ENCODE measurements around the gene SFXN1.

The SFXN1 gene

DNA sequence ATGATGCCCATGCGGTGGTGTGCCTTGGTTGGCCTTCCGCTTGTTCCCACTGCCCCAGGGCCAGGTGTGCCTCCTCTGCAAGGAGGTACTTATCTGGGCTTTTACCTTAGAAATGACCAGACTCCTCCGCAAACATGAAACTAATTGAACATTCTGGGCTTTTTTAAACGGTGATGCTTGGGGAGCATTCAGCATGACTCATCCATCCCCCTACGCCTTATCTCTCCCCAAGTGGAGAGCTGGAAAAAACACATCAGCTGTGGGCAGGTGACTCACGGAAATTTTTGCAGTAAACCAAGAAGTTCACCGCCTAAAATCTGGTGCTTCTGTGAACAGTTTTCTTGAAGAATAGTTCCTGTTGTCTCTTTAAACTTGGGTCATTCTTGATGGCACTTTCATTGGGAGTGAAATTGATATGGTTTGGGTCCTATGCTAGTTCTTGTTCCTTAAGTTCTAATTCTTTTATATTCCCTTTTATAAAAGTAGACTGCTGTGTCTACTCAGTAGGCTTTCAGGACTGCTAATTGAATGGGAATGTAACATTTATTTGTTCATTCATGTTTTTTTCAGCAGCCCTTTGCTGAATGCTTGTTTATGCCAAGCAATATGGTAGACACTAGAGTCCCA is 39.6 kb downstream of the SFXN1 start:
- H3K36me3 ChIP-seq (ENCODE audit: control insufficient read depth, insufficient read depth, low read length), result peaks cover 28% of the 10 kb centered on the region
- peaks cover 3% of the 10 kb centered on the region for H3K9me3 ChIP-seq (ENCODE audit: control insufficient read depth, low read length)
- peak overlapping the region; percentile 65 for H3K27ac ChIP-seq (ENCODE audit: insufficient read depth, low read length, poor library complexity, severe bottlenecking)

DNA sequence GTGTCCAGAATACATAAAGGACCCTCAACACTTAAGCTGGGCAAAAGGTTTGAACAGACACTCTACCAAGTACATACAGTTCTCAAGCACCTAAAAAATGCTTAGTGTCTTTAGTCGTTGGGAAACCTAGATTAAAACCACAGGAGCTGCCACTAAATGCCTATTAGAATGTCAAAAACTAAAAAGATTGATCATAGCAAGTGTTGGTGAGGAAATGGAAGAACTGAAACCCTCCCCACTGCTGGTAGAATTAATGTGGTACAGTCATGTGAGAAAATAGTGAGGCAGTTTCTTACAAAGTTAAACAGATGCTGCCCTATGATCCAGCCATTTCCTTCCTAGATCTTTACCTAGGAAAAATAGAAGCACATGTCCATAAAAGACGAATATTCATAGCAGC is 40.6 kb downstream of the SFXN1 start:
- no peaks in the 10 kb centered on the region for H3K27me3 ChIP-seq (replicated peaks; ENCODE audit: control insufficient read depth, insufficient read depth, low read length, poor library complexity, severe bottlenecking)
- peaks cover 3% of the 10 kb centered on the region for H3K9me3 ChIP-seq (ENCODE audit: control insufficient read depth, low read length)
- DNase-seq, result no peak
- H3K4me1 ChIP-seq (ENCODE audit: control insufficient read depth, insufficient read depth, low read length, poor library complexity, severe bottlenecking), result peaks cover 41% of the 10 kb centered on the region
- no peak overlapping the region for H3K27ac ChIP-seq (ENCODE audit: insufficient read depth, low read length, poor library complexity, severe bottlenecking)
- H3K4me3 ChIP-seq (ENCODE audit: insufficient read depth, low read depth, low read length, poor library complexity, severe bottlenecking), result no peak overlapping the region
- H3K36me3 ChIP-seq (ENCODE audit: control insufficient read depth, insufficient read depth, low read length), result peaks cover 22% of the 10 kb centered on the region

More for the DNA sequence above, 39.6 kb downstream of the SFXN1 start:
- H3K4me3 ChIP-seq (ENCODE audit: insufficient read depth, low read depth, low read length, poor library complexity, severe bottlenecking), result no peak overlapping the region
- peaks cover 36% of the 10 kb centered on the region for H3K4me1 ChIP-seq (ENCODE audit: control insufficient read depth, insufficient read depth, low read length, poor library complexity, severe bottlenecking)
- peak; percentile 11 to 52 (median 14) for DNase-seq
- H3K27me3 ChIP-seq (replicated peaks; ENCODE audit: control insufficient read depth, insufficient read depth, low read length, poor library complexity, severe bottlenecking), result no peaks in the 10 kb centered on the region

DNA sequence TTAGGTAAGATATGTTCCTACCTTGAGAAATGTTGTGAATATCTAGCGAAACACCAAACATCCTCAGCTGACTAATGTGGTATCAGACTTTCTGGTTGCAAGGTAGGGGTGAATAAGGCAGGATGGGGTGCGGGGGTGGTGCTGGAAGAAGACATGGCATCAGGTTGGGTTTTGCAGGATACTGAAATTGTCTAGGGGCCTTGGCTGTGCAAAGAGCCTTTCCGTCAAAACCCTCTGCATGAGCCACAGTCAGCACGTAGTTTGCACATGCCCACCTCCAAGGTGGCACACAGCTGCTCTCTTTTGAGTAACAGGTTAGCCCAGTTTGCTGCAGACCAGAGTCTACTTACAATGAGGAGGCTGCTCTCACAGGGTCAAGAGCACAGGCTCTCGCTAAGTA is 42.0 kb downstream of the SFXN1 start:
- H3K9me3 ChIP-seq (ENCODE audit: control insufficient read depth, low read length), result peaks cover 3% of the 10 kb centered on the region
- H3K4me1 ChIP-seq (ENCODE audit: control insufficient read depth, insufficient read depth, low read length, poor library complexity, severe bottlenecking), result peaks cover 41% of the 10 kb centered on the region
- no peak for DNase-seq
- peaks cover 11% of the 10 kb centered on the region for H3K36me3 ChIP-seq (ENCODE audit: control insufficient read depth, insufficient read depth, low read length)
- no peak overlapping the region for H3K4me3 ChIP-seq (ENCODE audit: insufficient read depth, low read depth, low read length, poor library complexity, severe bottlenecking)
- H3K27me3 ChIP-seq (replicated peaks; ENCODE audit: control insufficient read depth, insufficient read depth, low read length, poor library complexity, severe bottlenecking), result no peaks in the 10 kb centered on the region
- peak overlapping the region; percentile 57 for H3K27ac ChIP-seq (ENCODE audit: insufficient read depth, low read length, poor library complexity, severe bottlenecking)

DNA sequence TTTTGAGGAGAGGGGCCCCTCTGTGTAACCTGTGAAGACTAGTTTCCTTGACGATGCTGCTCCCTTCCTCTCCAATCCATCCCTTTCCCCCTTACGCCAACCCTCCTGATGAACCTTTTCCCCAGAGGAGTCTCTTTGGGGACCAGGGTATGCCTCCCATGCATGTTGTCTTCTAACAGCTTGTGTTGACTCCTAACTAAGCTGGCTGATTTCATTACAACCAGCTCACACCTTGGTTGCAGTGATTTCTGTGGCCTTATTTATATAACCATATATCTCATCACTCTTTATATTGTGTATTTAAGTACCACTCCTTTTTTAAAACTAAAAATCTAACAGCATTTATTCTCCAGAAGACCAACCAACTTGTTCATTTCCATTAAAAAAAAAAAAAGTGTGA is 42.5 kb downstream of the SFXN1 start:
- peaks cover 3% of the 10 kb centered on the region for H3K9me3 ChIP-seq (ENCODE audit: control insufficient read depth, low read length)
- peaks cover 11% of the 10 kb centered on the region for H3K36me3 ChIP-seq (ENCODE audit: control insufficient read depth, insufficient read depth, low read length)
- H3K27me3 ChIP-seq (replicated peaks; ENCODE audit: control insufficient read depth, insufficient read depth, low read length, poor library complexity, severe bottlenecking), result no peaks in the 10 kb centered on the region
- H3K4me3 ChIP-seq (ENCODE audit: insufficient read depth, low read depth, low read length, poor library complexity, severe bottlenecking), result peak overlapping the region; percentile 23
- H3K4me1 ChIP-seq (ENCODE audit: control insufficient read depth, insufficient read depth, low read length, poor library complexity, severe bottlenecking), result peaks cover 41% of the 10 kb centered on the region
- no peak for DNase-seq
- H3K27ac ChIP-seq (ENCODE audit: insufficient read depth, low read length, poor library complexity, severe bottlenecking), result peak overlapping the region; percentile 57

DNA sequence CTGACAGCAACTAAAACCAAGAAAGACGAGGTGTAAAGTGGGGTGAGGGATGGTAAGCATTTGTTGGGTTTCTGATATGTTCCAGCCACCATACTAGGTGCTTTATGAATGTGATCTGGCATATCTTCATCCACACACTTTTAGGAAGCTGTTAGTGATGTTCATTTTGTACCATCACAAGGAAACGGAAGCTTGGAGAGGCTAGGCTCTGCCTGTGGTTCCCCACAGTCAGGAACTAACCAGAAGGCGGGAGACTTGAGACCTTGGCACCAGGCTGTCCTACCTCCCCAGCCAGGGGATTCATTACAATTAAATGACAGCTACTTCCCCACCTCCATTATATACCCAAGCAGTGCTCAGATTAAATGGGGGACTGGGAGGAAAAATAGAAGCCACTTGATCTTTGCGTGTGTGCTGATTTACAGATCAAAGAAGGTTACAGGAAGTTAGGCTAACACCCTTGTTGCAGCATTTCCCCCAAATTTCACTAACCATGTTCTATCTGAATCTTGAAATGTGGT is 43.0 kb downstream of the SFXN1 start:
- H3K4me3 ChIP-seq (ENCODE audit: insufficient read depth, low read depth, low read length, poor library complexity, severe bottlenecking), result peak overlapping the region; percentile 23
- H3K36me3 ChIP-seq (ENCODE audit: control insufficient read depth, insufficient read depth, low read length), result peaks cover 15% of the 10 kb centered on the region
- H3K27me3 ChIP-seq (replicated peaks; ENCODE audit: control insufficient read depth, insufficient read depth, low read length, poor library complexity, severe bottlenecking), result no peaks in the 10 kb centered on the region
- peaks cover 3% of the 10 kb centered on the region for H3K9me3 ChIP-seq (ENCODE audit: control insufficient read depth, low read length)
- peaks cover 41% of the 10 kb centered on the region for H3K4me1 ChIP-seq (ENCODE audit: control insufficient read depth, insufficient read depth, low read length, poor library complexity, severe bottlenecking)
- no peak for DNase-seq
- H3K27ac ChIP-seq (ENCODE audit: insufficient read depth, low read length, poor library complexity, severe bottlenecking), result peak overlapping the region; percentile 57

DNA sequence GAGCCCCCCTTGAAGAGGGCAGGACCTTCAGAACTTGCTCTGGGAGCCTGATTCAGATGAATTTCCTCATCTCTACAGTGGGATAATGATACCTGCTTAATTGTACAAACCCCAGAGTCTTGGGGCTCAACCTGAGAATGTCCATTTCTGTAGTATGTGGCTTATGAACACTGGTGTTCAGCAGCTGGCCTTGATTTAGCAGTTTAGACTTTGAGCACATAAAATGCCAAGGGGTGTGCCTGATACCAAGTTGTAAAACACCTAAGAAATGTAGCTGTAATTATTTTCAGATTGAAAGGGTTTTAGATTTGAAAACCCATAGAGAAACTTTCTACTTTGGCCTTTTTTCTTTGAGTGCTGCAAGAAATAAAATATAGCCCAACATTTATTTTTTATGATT is 44.9 kb downstream of the SFXN1 start:
- peaks cover 17% of the 10 kb centered on the region for H3K36me3 ChIP-seq (ENCODE audit: control insufficient read depth, insufficient read depth, low read length)
- H3K27ac ChIP-seq (ENCODE audit: insufficient read depth, low read length, poor library complexity, severe bottlenecking), result no peak overlapping the region
- no peak overlapping the region for H3K4me3 ChIP-seq (ENCODE audit: insufficient read depth, low read depth, low read length, poor library complexity, severe bottlenecking)
- DNase-seq, result no peak
- peaks cover 34% of the 10 kb centered on the region for H3K4me1 ChIP-seq (ENCODE audit: control insufficient read depth, insufficient read depth, low read length, poor library complexity, severe bottlenecking)
- H3K9me3 ChIP-seq (ENCODE audit: control insufficient read depth, low read length), result peaks cover 3% of the 10 kb centered on the region
- H3K27me3 ChIP-seq (replicated peaks; ENCODE audit: control insufficient read depth, insufficient read depth, low read length, poor library complexity, severe bottlenecking), result no peaks in the 10 kb centered on the region

DNA sequence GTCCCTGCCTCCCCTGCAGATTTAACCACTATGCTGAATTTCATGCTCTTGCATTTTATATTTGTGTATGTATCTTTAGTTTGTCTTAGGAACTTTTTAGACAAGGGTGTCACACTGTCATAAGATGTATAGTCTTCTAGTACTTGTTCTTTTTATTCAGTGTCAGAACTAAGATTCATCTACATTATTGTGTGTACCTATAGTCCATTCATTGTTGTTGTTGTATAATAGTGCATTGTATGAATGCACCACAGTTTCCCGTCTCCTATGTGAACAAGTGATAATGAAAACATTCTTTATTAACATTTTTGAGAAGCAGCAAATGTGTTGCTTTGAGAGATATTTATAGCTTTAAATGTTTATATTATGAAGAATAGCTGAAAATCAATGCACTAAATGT is 45.9 kb downstream of the SFXN1 start:
- no peak for DNase-seq
- peaks cover 22% of the 10 kb centered on the region for H3K36me3 ChIP-seq (ENCODE audit: control insufficient read depth, insufficient read depth, low read length)

DNA sequence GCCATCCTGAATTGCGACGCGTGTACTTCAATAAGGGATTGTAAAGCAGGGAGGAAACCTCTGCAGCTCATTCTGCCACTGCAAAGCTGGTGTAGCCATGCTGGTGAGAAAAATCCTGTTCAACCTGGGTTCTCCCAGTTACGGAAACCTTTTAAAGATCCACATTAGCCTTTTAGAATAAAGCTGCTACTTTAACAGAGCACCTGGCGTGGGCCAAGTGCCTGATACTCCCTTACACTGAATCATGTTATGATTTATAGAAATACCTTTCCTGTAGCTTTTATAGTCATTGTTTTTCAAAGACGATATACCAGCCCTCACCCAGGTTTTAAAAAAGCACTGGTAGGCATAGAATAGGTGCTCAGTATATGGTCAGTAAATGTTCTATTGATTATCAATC is 48.3 kb downstream of the SFXN1 start:
- DNase-seq, result no peak
- peaks cover 17% of the 10 kb centered on the region for H3K4me1 ChIP-seq (ENCODE audit: control insufficient read depth, insufficient read depth, low read length, poor library complexity, severe bottlenecking)
- H3K4me3 ChIP-seq (ENCODE audit: insufficient read depth, low read depth, low read length, poor library complexity, severe bottlenecking), result no peak overlapping the region
- H3K27me3 ChIP-seq (replicated peaks; ENCODE audit: control insufficient read depth, insufficient read depth, low read length, poor library complexity, severe bottlenecking), result no peaks in the 10 kb centered on the region
- no peaks in the 10 kb centered on the region for H3K9me3 ChIP-seq (ENCODE audit: control insufficient read depth, low read length)
- peaks cover 25% of the 10 kb centered on the region for H3K36me3 ChIP-seq (ENCODE audit: control insufficient read depth, insufficient read depth, low read length)
- no peak overlapping the region for H3K27ac ChIP-seq (ENCODE audit: insufficient read depth, low read length, poor library complexity, severe bottlenecking)

More for the DNA sequence above, 45.9 kb downstream of the SFXN1 start:
- no peak overlapping the region for H3K4me3 ChIP-seq (ENCODE audit: insufficient read depth, low read depth, low read length, poor library complexity, severe bottlenecking)
- H3K27me3 ChIP-seq (replicated peaks; ENCODE audit: control insufficient read depth, insufficient read depth, low read length, poor library complexity, severe bottlenecking), result no peaks in the 10 kb centered on the region
- peaks cover 34% of the 10 kb centered on the region for H3K4me1 ChIP-seq (ENCODE audit: control insufficient read depth, insufficient read depth, low read length, poor library complexity, severe bottlenecking)
- no peak overlapping the region for H3K27ac ChIP-seq (ENCODE audit: insufficient read depth, low read length, poor library complexity, severe bottlenecking)
- H3K9me3 ChIP-seq (ENCODE audit: control insufficient read depth, low read length), result no peaks in the 10 kb centered on the region

DNA sequence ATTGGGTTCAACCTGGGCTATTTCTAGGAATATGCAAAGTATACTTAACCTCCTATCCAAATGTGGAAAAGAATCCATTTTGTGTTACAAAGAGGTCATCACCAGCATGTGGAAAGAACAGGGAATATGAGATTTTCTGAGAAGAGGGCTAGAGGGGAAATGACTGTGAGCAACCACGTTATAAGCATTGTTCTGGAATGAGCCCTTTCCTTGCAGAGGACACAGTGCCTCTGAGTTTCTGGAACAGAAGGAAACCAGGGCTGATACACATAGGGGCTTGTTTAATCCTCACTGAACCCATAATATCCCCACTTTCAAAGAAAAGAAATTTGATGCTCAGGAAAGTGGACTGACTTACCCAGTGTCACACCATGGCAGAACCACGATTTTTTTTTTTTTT is 53.0 kb downstream of the SFXN1 start:
- no peak for DNase-seq
- peaks cover 8% of the 10 kb centered on the region for H3K4me1 ChIP-seq (ENCODE audit: control insufficient read depth, insufficient read depth, low read length, poor library complexity, severe bottlenecking)
- H3K4me3 ChIP-seq (ENCODE audit: insufficient read depth, low read depth, low read length, poor library complexity, severe bottlenecking), result no peak overlapping the region
- no peaks in the 10 kb centered on the region for H3K9me3 ChIP-seq (ENCODE audit: control insufficient read depth, low read length)
- no peak overlapping the region for H3K27ac ChIP-seq (ENCODE audit: insufficient read depth, low read length, poor library complexity, severe bottlenecking)
- H3K27me3 ChIP-seq (replicated peaks; ENCODE audit: control insufficient read depth, insufficient read depth, low read length, poor library complexity, severe bottlenecking), result no peaks in the 10 kb centered on the region
- H3K36me3 ChIP-seq (ENCODE audit: control insufficient read depth, insufficient read depth, low read length), result peaks cover 10% of the 10 kb centered on the region

DNA sequence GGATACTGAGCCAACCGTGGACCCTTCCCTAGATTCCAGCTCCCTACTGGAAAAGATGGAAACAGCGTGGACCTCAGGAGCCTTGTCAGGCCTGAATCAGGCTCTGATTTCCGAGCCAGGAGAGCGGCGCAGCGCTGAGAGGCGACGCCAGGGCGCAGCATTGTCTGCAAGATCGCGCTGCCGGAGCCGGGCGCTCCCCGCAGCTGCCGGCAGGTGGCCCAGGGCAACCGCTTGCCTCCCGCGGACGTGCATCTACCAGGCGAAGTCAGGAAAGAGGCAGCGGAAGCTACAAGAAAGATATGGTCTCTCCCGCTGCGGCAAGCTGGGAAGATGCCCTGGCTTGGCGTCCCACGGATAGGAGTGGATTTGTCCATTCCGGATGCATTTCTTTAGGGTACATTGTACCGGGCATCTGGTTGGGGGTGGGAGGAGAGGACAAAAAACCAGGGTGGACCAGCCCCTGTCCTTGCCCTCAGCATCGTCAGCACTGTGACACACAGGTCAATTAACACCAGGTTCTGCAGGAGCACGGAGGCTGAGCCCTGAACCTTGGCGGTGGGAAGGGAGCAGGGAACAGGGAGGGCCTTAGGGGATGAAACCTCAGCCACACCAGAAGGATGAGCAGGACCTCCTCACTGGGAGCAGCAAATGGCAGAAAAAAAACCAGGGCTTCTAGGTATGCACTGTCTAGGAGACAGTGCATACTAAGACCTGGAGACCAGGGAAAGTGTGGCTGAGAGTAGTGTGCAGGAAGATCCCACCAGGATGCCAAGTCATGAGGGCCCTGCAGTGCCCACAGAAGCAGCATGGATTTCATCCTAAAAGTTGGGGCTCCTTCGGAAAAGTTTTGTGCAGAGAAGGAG is 55.9 kb downstream of the SFXN1 start:
- Histone ChIP-seq H3K27me3 (replicated peaks; ENCODE audit: control insufficient read depth, insufficient read depth, low read length, poor library complexity, severe bottlenecking) (no peaks in the 10 kb centered on the region), H3K36me3 (ENCODE audit: control insufficient read depth, insufficient read depth, low read length) (peaks cover 2% of the 10 kb centered on the region), H3K4me3 (ENCODE audit: insufficient read depth, low read depth, low read length, poor library complexity, severe bottlenecking) (peak overlapping the region; percentile 29), H3K9me3 (ENCODE audit: control insufficient read depth, low read length) (no peaks in the 10 kb centered on the region), H3K4me1 (ENCODE audit: control insufficient read depth, insufficient read depth, low read length, poor library complexity, severe bottlenecking) (peaks cover 8% of the 10 kb centered on the region), H3K27ac (ENCODE audit: insufficient read depth, low read length, poor library complexity, severe bottlenecking) (no peak overlapping the region)
- peak; percentile 62 to 71 (median 63) for DNase-seq

All from effector memory CD4-positive, alpha-beta T cell (primary cell).